Activated CD8-positive, alpha-beta memory T cell treated with anti-CD3 and anti-CD28 coated beads for 48 hours (primary cell): Measurements from ENCODE around the gene OR52E8.

ENCODE experiments used
- DNase-seq, 3 experiments: peaks; one replicate each; pipeline ENCODE4 v3.0.0-alpha.2; 2020; ENCODE audit warnings: low read depth in 2 of 3, low spot score in 2 of 3

OR52E8 gene

DNA sequence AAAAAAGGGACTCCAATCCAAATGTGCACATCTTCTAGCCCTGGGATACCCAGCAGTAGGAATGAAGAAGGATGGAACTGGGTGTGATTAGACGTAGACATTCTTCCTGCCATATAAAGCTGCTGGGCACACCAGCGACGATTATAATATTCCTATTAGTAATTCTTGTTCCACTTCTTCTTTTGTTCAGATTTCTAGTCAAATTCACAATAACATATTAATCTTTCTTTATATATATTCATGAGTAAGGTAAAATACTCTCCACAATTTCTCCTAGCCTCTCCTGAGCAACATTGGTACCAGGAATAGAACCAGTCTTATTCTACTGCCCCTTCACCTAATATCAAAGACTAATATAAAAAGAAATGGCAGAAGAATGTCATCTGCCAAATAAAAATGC is at the start of gene OR52E8:
Gene OR52E8, minus strand, starts transcription at position 101 of the 400 bp plus-strand sequence. Its CDS starts 0 bp downstream, at position 101.
- DNase-seq: no peak

DNA sequence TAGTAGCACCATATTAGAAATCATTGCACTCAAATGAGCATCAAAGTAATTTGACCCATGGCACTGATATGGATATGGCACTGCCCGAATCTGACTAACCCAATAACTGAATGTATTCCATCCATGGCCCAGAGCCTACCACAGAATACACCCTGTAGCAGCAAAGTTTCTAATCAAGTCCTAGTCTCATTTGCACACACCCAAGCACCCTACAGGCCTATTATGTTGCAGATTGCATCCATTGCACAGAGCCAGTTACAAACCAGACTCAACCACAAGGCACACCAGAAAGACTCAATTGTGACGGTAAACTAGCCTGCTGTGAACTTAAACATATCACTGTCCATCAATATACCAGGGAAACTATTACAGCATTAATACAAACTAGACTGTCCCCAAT is 42.0 kb upstream of the OR52E8 start:
- DNase-seq: no peak

GRCh38 chr11:5892908-5893307 is 35.4 kb upstream of the OR52E8 start, which contains the start of gene OR52E5:
Gene OR52E5, plus strand, starts transcription at chr11:5893208. Its CDS starts 7,569 bp downstream, at chr11:5900777.
- DNase-seq: no peak

DNA sequence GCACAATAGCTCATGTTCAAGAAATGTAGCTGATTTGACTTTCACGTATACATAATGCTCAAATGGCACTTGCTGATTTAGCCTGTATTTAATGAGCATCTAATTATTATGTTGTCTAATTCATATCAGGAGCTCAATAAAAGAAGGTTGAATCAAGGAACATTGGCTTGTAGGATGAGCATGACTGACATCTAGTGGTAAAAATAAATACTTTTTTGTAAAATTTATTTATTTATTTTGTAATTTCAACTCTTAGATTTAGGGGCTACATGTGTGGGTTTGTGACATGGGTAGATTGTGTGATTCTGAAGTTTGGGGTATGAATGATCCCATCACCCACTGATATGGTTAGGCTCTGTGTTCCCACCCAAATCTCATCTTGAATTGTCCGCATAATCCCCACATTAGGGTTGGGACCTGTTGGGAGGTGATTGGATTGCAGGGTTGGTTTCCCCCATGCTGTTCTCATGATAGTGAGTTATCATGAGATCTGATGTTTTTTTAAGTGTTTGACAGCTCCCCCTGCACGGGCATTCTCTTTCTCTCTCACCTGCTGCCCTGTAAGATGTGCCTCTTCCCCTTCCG is 33.8 kb upstream of the OR52E8 start:
- no peak for DNase-seq

DNA sequence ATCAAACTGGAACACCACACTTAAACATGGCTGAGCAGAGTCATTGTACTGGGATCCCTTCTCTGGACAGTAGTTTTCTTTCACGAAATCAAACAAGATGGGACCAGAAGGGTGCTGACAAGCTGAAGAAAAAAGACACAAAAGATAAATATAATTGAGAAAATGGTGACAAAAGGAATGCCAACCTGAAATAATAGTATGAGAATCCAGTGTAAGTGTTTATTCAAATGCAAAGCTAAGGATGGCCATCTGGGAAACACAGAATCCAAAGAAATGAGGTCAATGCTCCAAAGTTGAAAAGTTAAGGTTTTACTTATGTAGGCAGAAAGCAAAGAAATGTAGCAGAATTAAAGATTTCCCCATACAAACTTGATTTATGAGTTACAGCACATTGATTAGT is 30.2 kb upstream of the OR52E8 start:
- no peak for DNase-seq

GRCh38 chr11:5887172-5887571 is 29.7 kb upstream of the OR52E8 start:
- no peak for DNase-seq

DNA sequence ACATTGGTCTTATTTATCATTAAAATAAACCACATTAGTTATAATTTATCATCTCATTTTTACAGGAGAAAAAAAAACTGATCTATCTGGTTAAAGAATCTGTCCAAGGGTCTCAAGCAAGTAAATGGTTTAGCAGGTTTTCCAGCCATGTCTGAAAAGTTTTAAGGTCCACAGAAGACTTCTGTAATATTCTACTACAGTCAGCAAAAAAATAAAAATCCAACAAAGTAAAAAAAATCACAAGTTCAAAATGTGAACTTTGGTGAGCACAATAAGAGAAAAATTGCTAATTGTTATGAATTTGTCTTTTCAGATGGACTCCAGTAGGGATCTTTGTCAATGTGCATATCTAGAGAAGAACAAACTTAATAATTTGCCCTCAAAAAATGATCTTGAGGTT is 24.3 kb upstream of the OR52E8 start:
- DNase-seq: no peak

DNA sequence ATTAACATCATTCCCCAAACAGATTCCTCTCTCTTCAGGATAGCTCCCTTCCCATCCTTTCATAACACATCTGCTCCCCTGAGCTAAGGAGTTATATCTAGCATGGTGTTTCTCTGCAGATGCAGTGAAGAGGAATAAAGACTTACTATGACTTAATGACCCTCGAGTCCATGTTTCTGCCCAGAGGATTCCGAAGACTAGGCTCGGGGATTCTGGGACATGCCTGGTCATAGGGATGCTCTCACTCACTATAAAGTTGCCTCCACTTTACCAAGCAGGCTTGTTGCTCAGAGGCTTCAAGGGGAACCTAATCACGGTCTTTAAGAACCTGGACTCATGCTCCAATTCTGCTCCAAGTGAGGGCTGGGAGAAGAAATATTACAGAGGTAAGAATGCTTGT is 22.8 kb upstream of the OR52E8 start, which contains the start of gene OR52E4:
Gene OR52E4, plus strand, starts transcription at position 301 of the 400 bp plus-strand sequence. CDS start 3,664 bp downstream, outside the sequence.
- DNase-seq: no peak

GRCh38 chr11:5878564-5878963 is 21.1 kb upstream of the OR52E8 start:
- DNase-seq: no peak

DNA sequence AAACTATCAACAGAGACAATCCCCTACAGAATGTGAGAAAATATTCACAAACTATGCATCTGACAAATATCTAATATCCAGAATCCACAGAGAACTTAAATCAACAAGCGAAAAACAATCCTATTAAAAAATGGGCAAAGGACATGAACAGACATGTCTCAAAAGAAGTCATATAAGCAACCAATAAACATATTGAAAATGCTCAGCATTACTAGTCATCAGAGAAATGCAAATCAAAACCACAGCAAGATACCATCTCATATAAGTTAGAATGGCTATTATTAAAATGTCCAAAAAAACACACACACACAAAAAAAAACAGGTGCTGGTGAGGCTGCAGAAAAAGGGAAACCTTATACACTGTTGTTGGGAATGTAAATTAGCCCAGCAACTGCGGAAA is 8.3 kb upstream of the OR52E8 start:
- DNase-seq: no peak

DNA sequence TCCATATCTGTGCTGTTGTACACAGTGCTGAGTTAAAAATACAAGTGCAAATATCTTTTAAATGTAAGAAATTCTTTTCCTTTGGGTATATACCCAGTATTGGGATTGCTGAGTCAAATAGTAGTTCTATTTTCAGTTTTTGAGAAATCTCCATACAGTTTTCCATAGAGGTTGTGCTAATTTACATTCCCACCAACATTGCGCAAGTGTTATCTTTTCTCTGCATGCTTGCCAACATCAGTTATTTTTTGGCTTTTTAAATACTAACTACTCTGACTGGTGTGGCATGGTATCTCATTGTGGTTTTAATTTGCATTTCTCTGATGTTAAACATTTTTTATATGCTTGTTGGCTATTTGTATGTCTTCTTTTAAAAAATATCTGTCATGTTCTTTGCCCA is 6.5 kb downstream of the OR52E8 start:
- no peak for DNase-seq

DNA sequence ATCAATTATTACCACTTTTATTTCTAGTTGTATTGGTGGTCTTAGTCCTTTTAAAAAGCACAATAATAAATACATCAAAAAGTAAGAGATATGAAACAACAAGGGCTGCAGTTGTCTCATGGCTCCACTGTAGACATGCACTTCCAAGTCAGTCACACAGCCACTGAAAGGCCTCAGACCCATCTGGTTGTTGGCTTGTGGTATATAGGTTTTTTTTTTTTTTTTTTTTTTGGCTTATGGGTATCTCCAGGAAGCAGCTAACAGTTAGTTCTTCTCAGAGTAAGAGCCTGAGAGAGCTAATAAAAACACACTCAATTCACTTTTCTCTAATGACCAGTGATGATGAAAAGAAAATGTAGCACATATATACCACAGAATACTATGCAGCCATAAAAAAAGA is 9.8 kb downstream of the OR52E8 start:
- no peak for DNase-seq

- no peak for DNase-seq
Observed at GRCh38 chr11:5846701-5847100, 10.8 kb downstream of the OR52E8 start.

DNA sequence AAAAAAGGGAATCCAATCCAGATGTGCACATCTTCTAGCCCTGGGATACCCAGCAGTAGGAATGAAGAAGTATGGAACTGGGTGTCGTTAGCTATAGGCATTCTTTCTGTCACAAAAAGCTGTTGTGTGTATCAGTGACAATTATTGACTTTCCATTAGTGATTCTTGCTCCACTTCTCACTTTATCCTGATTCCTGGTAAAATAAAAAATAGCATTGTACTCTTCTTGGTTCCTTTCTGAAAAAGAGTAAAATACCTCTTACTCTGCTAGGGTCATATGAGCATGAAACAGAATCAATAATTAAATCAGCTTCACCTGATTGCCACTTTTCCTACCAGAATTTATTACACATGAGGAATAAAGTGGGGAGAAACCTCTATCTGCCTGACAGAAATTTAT is 15.7 kb downstream of the OR52E8 start, which contains the start of gene OR52E6:
Gene OR52E6, minus strand, starts transcription at position 101 of the 400 bp plus-strand sequence. Its CDS starts 0 bp downstream, at position 101.
- DNase-seq: no peak

- DNase-seq: no peak
Observed at GRCh38 chr11:5837695-5838094, 19.8 kb downstream of the OR52E8 start.

GRCh38 chr11:5833446-5833845 is 24.0 kb downstream of the OR52E8 start:
- no peak for DNase-seq

GRCh38 chr11:5831196-5831829 is 26.2 kb downstream of the OR52E8 start:
- DNase-seq: no peak

GRCh38 chr11:5818245-5818886 is 39.1 kb downstream of the OR52E8 start:
- no peak for DNase-seq

DNA sequence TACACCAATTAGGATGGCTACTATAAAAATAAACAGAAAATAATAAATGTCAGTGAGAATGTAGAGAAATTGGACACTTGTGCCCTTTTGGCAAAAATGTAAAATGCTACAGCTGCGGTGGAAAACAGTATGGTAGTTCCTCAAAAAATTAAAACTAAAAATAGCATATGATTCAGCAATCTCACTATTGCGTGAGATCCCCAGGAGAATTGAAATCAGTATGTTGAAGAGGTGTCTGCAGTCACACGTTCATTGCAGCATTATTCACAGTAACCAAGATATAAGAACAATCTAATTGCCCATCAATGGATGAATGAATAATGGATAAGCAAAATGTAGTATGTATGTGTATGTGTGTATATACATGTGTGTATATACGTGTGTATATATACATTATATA is 42.0 kb downstream of the OR52E8 start:
- no peak for DNase-seq

DNA sequence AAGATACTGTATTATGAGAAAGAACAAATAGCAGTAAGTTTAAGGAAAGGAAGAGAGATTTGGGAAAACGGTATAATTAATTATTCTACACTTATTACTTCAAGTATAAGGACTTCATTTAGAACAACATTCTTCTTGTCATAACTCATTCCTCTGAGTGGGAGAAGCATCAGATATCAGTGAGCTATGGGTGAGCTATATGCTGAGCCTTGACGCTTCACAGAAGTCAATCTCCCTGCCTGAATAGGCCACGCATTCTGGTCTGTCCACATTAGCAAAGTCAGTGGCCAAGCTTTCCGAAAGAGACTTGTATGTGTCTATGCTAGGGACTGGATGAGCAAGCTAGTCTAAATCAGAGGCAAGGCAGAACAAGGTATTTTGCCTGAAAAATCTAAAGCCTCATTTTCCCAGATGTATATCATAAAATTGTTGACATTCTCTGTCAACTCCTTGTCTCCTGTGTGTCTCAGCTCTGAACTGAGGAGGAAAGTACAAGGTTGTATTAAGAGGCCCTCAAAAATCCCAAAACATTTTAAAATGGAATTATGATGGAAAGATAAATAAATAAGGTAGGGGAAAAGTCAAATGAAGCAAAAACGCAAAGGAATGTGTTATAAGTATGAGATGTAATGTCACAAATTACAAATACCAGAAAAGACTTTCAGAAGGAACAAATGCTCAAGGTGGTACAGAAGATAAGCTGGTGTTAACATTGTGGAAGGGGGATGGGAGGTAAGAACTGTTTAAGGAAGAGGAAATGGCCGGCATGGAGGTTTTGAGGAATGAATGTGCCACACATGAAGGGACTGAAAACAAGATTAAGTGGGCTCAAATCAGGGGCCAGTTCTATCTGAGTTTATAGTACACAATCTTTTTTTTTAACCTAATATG is 47.3 kb downstream of the OR52E8 start:
- DNase-seq: no peak

DNA sequence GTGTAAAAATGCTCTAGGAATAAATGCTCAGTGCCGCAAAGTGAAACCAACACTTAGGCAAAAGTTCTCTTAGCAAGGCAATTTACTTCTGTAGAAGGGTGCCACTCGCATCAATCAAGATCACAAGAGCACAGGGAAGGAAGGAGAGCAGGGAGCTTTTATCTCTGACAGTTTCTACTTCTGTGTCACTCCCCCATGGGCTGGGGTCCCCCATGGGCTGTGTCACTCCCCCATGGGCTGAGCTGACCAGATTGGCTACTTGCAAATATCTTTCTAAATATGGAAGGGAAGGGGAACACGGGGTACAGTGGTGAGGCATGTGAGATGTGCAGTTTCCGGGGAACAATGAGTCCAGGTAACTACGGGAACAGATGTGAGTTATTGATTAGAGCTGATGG is 48.4 kb downstream of the OR52E8 start:
- DNase-seq: no peak
